Middle frontal gyrus (tissue), 1 donor: ENCODE measurements around the gene STX12.
A peak's percentile ranks its signal among the peaks of the same experiment; 100 is the strongest.
"Not testable (repeated sequence)": the region's sequence is repeated elsewhere in the genome, so short reads cannot be mapped to it uniquely, and the experiment has no call there.

ENCODE experiments used
- DNase-seq: peaks from one replicate; pipeline ENCODE4 v3.0.0-alpha.2; 2015; ENCODE audit warnings: low spot score; ENCODE audit errors: extremely low spot score

Gene STX12

GRCh38 chr1:27868932-27869718, 96.1 kb downstream of the STX12 start:
- DNase-seq, result no peak

GRCh38 chr1:27869719-27870085, 96.7 kb downstream of the STX12 start:
- no peak for DNase-seq

GRCh38 chr1:27871076-27871475, 98.1 kb downstream of the STX12 start:
- DNase-seq, result not testable (repeated sequence)

- DNase-seq, result peak; percentile 8
These were observed 99.2 kb downstream of the STX12 start, which contains the start of gene THEMIS2 for GRCh38 chr1:27872059-27872801. THEMIS2 (plus strand) TSS chr1:27872544; CDS start chr1:27872572, 28 bp downstream.

- no peak for DNase-seq
These were observed 100.0 kb downstream of the STX12 start for GRCh38 chr1:27872802-27873551.

GRCh38 chr1:27873671-27874384, 100.8 kb downstream of the STX12 start:
- DNase-seq, result no peak
